SU-DHL-6 (cell line): Measurements from ENCODE around the gene CCDC7.

Experiments used
- CTCF ChIP-seq: fragments of 200-600 bp; sonication (generic); IDR thresholded peaks from one replicate; pipeline ENCODE4 v1.5.1; 2017; ENCODE audit warnings: antibody characterized with exemption, mild to moderate bottlenecking, low read length, moderate library complexity; ENCODE audit not compliant: insufficient read depth, poor library complexity, severe bottlenecking
- EZH2phosphoT487 ChIP-seq: fragments of 200-600 bp; sonication (generic), shearing (Covaris generic); conservative IDR thresholded peaks from 2 replicates; pipeline ENCODE4 v1.6.1; 2018; ENCODE audit warnings: mild to moderate bottlenecking, antibody characterized with exemption, low read length, moderate library complexity, mixed read lengths

- TF ChIP-seq CTCF: no peak
- no peak for TF ChIP-seq EZH2phosphoT487
These were observed 238.4 kb downstream of the CCDC7 start for GRCh38 chr10:32684291-32684690.
